GM12878 (cell line): ENCODE measurements around the gene OPN4. TPM values are rescaled to one million over a fixed set of nuclear protein-coding genes. Genes with fewer than 3 reads are reported as not detected.

Experiments
- ATAC-seq: fragments of 200-7000 bp; cut with Tn5 transposase; 3 replicates; pipeline ENCODE4 v1.9.1; 2020; ENCODE audit warnings: mild to moderate bottlenecking, moderate library complexity
- BruUV-seq: library from RNA; stranded (reverse); fragments of 400-500 nt; replicated peaks from 2 replicates; lab custom pipeline; 2021; lab: Mats Ljungman, UMichigan
- CTCF ChIA-PET: fragments of 300-600 bp; sonication (Branson Sonifier 250); formaldehyde crosslinking; extraction: SDS; loops from one replicate; lab custom pipeline; 2021; ENCODE audit warnings: inconsistent platforms; lab: Yijun Ruan, JAX
- POLR2A ChIA-PET: fragments of 350-600 bp; formaldehyde crosslinking; extraction: SDS; loops from one replicate; lab custom pipeline; 2021; ENCODE audit warnings: inconsistent platforms; lab: Charles Lee
- RAD21 ChIA-PET: fragments of 300-600 bp; sonication (Branson Sonifier 250); formaldehyde crosslinking; loops from one replicate; lab custom pipeline; 2023; ENCODE audit warnings: antibody characterized with exemption; ENCODE audit not compliant: unreplicated experiment; lab: Charles Lee
- SMC1A ChIA-PET: fragments of 300-600 bp; sonication (Branson Sonifier 250); formaldehyde crosslinking; loops from one replicate; lab custom pipeline; 2023; ENCODE audit not compliant: unreplicated experiment, uncharacterized antibody; lab: Charles Lee
- DNase-seq: peaks from one replicate; pipeline ENCODE4 v3.0.0-alpha.2; 2011; ENCODE audit warnings: low read depth, low spot score
- FAIRE-seq: peaks from 3 replicates; lab custom pipeline; 2011; peaks lifted over from hg19 to GRCh38; lab: Jason Lieb, UNC
- H2AFZ ChIP-seq: 2 replicates; pipeline ENCODE4 v1.6.0; 2011; ENCODE audit warnings: low read depth, low read length, control low read depth; ENCODE audit not compliant: control insufficient read depth
- H3K27ac ChIP-seq: 2 replicates; pipeline ENCODE4 v1.5.1; 2011; ENCODE audit warnings: control low read depth; ENCODE audit not compliant: control insufficient read depth, insufficient read depth
- H3K27me3 ChIP-seq, 2 experiments: replicated peaks in 1 of 2; 2 replicates each; pipeline versions ENCODE4 v1.6.0 to v1.6.1; 2011; ENCODE audit warnings: low read length in 1 of 2; ENCODE audit not compliant: control insufficient read depth in 2 of 2, insufficient read depth in 2 of 2
- H3K36me3 ChIP-seq, 2 experiments: 2 replicates each; pipeline ENCODE4 v1.5.1; 2011; ENCODE audit warnings: low read length in 1 of 2; ENCODE audit not compliant: control insufficient read depth in 2 of 2, insufficient read depth in 2 of 2
- H3K4me1 ChIP-seq: 2 replicates; pipeline ENCODE4 v1.6.1; 2011; ENCODE audit warnings: mild to moderate bottlenecking, low read length, moderate library complexity, mixed read lengths; ENCODE audit not compliant: control insufficient read depth, insufficient read depth
- H3K4me2 ChIP-seq: 2 replicates; pipeline ENCODE4 v1.6.0; 2011; ENCODE audit warnings: control low read depth; ENCODE audit not compliant: control insufficient read depth, insufficient read depth
- H3K4me3 ChIP-seq: fragments of 200-600 bp; sonication (generic); 2 replicates; pipeline ENCODE4 v1.5.1; 2016
- H3K79me2 ChIP-seq: 2 replicates; pipeline ENCODE4 v1.6.0; 2011; ENCODE audit warnings: low read length; ENCODE audit not compliant: control insufficient read depth, insufficient read depth
- H3K9ac ChIP-seq: 2 replicates; pipeline ENCODE4 v1.8.0; 2011; ENCODE audit warnings: low read length, control low read depth, mixed read lengths; ENCODE audit not compliant: control insufficient read depth, insufficient read depth
- H3K9me3 ChIP-seq: replicated peaks from 3 replicates; pipeline ENCODE4 v1.5.1; 2011; ENCODE audit warnings: mild to moderate bottlenecking, low read length; ENCODE audit not compliant: control insufficient read depth, insufficient read depth
- H4K20me1 ChIP-seq: 2 replicates; pipeline ENCODE4 v1.6.0; 2011; ENCODE audit not compliant: control insufficient read depth, insufficient read depth
- ASH2L ChIP-seq: fragments of 300-600, 200-600 bp; sonication (generic); IDR thresholded peaks from 2 replicates; pipeline ENCODE4 v1.6.1; 2017; ENCODE audit warnings: low read depth, mild to moderate bottlenecking, borderline replicate concordance
- ATF7 ChIP-seq: fragments of 450-650 bp; IDR thresholded peaks from 2 replicates; pipeline ENCODE4 v1.6.1; 2016; ENCODE audit warnings: low read depth, mild to moderate bottlenecking
- E2F8 ChIP-seq: fragments of 450-650 bp; IDR thresholded peaks from 2 replicates; pipeline ENCODE4 v1.6.1; 2018; ENCODE audit warnings: mild to moderate bottlenecking, low read depth, moderate library complexity; ENCODE audit not compliant: partially characterized antibody
- EGR1 ChIP-seq, 2 experiments: IDR thresholded peaks; 1 replicate in 1 of 2; 2 replicates in 1 of 2; pipeline ENCODE4 v1.6.1; 2011 to 2012; ENCODE audit warnings: low read depth in 2 of 2, low read length in 2 of 2, borderline replicate concordance in 1 of 2, mild to moderate bottlenecking in 1 of 2, moderate library complexity in 1 of 2
- HDGF ChIP-seq: fragments of 450-650 bp; IDR thresholded peaks from 2 replicates; pipeline ENCODE4 v1.6.1; 2016; ENCODE audit warnings: antibody characterized with exemption
- LARP7 ChIP-seq: fragments of 450-650 bp; IDR thresholded peaks from 2 replicates; pipeline ENCODE4 v1.6.1; 2017; ENCODE audit warnings: mild to moderate bottlenecking
- MXI1 ChIP-seq: fragments of 150-350 bp; IDR thresholded peaks from 2 replicates; pipeline ENCODE4 v1.6.1; 2011; ENCODE audit warnings: low read depth, mild to moderate bottlenecking, inconsistent platforms, low read length, improper control_type of control experiment
- MYB ChIP-seq: fragments of 150-350 bp; IDR thresholded peaks from 2 replicates; pipeline ENCODE4 v1.6.1; 2014; ENCODE audit warnings: mild to moderate bottlenecking, low read depth, low read length, borderline replicate concordance
- NFYA ChIP-seq: IDR thresholded peaks from 2 replicates; pipeline ENCODE4 v1.6.1; 2011; ENCODE audit warnings: low read depth, mild to moderate bottlenecking, low read length, improper control_type of control experiment, borderline replicate concordance
- POLR2AphosphoS2 ChIP-seq: IDR thresholded peaks from 2 replicates; pipeline ENCODE4 v1.6.1; 2011; ENCODE audit warnings: low read depth, mild to moderate bottlenecking, low read length, improper control_type of control experiment, moderate library complexity
- RFX5 ChIP-seq: IDR thresholded peaks from 2 replicates; pipeline ENCODE4 v1.6.1; 2011; ENCODE audit warnings: low read depth, low read length, improper control_type of control experiment
- SMAD5 ChIP-seq: IDR thresholded peaks from 2 replicates; pipeline ENCODE4 v1.6.1; 2016; ENCODE audit warnings: antibody characterized with exemption, low read depth
- TCF3 ChIP-seq: IDR thresholded peaks from 2 replicates; pipeline ENCODE4 v1.6.1; 2012; ENCODE audit warnings: low read depth, mild to moderate bottlenecking, low read length, borderline replicate concordance; ENCODE audit not compliant: insufficient read depth
- YY1 ChIP-seq: IDR thresholded peaks from 2 replicates; pipeline ENCODE4 v1.6.1; 2011; ENCODE audit warnings: low read depth, mild to moderate bottlenecking, low read length
- ZNF207 ChIP-seq: fragments of 450-650 bp; IDR thresholded peaks from 2 replicates; pipeline ENCODE4 v1.6.1; 2014; ENCODE audit warnings: antibody characterized with exemption, mild to moderate bottlenecking, borderline replicate concordance
- ZNF24 ChIP-seq: fragments of 450-650 bp; IDR thresholded peaks from 2 replicates; pipeline ENCODE4 v1.6.1; 2017; ENCODE audit warnings: antibody characterized with exemption, mild to moderate bottlenecking
- ZNF622 ChIP-seq: fragments of 450-650 bp; IDR thresholded peaks from 2 replicates; pipeline ENCODE4 v1.6.1; 2017; ENCODE audit warnings: mild to moderate bottlenecking, inconsistent platforms
- in situ Hi-C: fragments of 300-500 bp; cut with MboI; formaldehyde crosslinking; loops from 9 replicates; pipeline ENCODE4 v1.14.3; 2018; ENCODE audit warnings: mixed read lengths
- intact Hi-C: fragments of 100-400 bp; cut with micrococcal nuclease; formaldehyde crosslinking; loops from one replicate; pipeline ENCODE4 v1.14.2; 2022; ENCODE audit not compliant: unreplicated experiment
- polyA plus RNA-seq, 11 experiments: library from polyadenylated mRNA; depleted of rRNA in 4 of 11; unstranded in 6 of 11; stranded (reverse) in 5 of 11; fragments of >200 nt; fragmentation: Nextera tagmentation in 4 of 11; fragmentation: Illumina TruSeq in 1 of 11; extraction: Ambion mirVana in 4 of 11; extraction: Trizol in 1 of 11; gene quantifications; 1 replicate in 1 of 11; 2 replicates in 10 of 11; pipeline versions ENCODE4 v1.2.1 to v1.2.3, GENCODE V29; 2011 to 2016; ENCODE audit warnings: inconsistent platforms in 2 of 11, missing spikeins in 2 of 11, low read depth in 1 of 11
- total RNA-seq, 4 experiments: library from RNA; depleted of rRNA in 3 of 4; stranded (reverse); fragments of >200 nt in 3 of 4; fragmentation: Illumina TruSeq in 1 of 4; extraction: Trizol in 1 of 4; gene quantifications; 2 replicates each; pipeline versions ENCODE4 v1.2.1 to v1.2.3, GENCODE V29; 2013 to 2021
- TF ChIP-seq, protein P1 (sequence below): fragments of 450-650 bp; IDR thresholded peaks from 2 replicates; pipeline ENCODE4 v1.6.1; 2017; ENCODE audit warnings: antibody characterized with exemption, mild to moderate bottlenecking, moderate library complexity

The OPN4 gene
- total and polyA plus RNA-seq, 10 of the 15 experiments (the other 5 are each of a cell fraction or from before 2014, with no cell fraction given) = not detected

DNA sequence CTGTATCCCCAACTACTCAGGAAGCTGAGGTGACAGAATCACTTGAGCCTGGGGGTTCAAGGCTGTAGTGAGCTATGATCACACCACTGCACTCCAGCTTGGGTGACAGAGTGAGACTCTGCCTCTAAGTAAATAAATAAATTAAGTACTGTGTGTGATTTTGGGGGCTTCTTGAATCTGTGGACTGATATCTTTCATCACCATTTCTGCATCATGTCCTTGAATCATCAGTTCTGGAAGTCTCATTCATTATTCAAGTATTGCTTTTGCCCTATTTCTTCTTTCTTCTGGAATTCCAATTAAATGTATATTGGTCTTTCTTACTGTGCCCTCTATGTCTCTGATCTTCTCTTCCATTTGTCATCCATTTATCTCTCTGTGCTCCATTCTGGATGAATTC lies 46.7 kb upstream of the OPN4 start:
- Histone ChIP-seq H3K9me3 (no peaks in the 10 kb centered on the region; the same call in 2 of the 3 replicates), H3K4me3 (no peak overlapping the region), H3K79me2 (no peaks in the 10 kb centered on the region), H4K20me1 (no peaks in the 10 kb centered on the region), H3K4me1 (no peaks in the 10 kb centered on the region), H3K27ac (no peak overlapping the region), H3K27me3 (no peaks in the 10 kb centered on the region), H2AFZ (no peak overlapping the region), H3K9ac (no peak overlapping the region), H3K4me2 (no peak overlapping the region), H3K36me3 (no peaks in the 10 kb centered on the region)
- intact Hi-C loops = no loop called here
- ATAC-seq = no peak
- CTCF ChIA-PET = interaction anchor here (0.7 kb wide), 1 partner anchor 85 kb away, joined by 6 read pairs; no protein-coding TSS in a partner anchor
- POLR2A ChIA-PET = interaction anchor here (0.7 kb wide), 1 partner anchor 423 kb away, joined by 3 read pairs; no protein-coding TSS in a partner anchor
- SMC1A ChIA-PET = interaction anchor here (0.7 kb wide), 1 partner anchor 249 kb away, joined by 3 read pairs; no protein-coding TSS in a partner anchor
- FAIRE-seq = no peak
- in situ Hi-C loops = no loop called here
- RAD21 ChIA-PET = interaction anchor here (0.5 kb wide), 1 partner anchor 134 kb away, joined by 3 read pairs; no protein-coding TSS in a partner anchor
- no TSS peak for BruUV-seq
- no peak for DNase-seq
- no peak for TF ChIP-seq MXI1
- TF ChIP-seq YY1 = no peak
- TF ChIP-seq, protein P1, sequence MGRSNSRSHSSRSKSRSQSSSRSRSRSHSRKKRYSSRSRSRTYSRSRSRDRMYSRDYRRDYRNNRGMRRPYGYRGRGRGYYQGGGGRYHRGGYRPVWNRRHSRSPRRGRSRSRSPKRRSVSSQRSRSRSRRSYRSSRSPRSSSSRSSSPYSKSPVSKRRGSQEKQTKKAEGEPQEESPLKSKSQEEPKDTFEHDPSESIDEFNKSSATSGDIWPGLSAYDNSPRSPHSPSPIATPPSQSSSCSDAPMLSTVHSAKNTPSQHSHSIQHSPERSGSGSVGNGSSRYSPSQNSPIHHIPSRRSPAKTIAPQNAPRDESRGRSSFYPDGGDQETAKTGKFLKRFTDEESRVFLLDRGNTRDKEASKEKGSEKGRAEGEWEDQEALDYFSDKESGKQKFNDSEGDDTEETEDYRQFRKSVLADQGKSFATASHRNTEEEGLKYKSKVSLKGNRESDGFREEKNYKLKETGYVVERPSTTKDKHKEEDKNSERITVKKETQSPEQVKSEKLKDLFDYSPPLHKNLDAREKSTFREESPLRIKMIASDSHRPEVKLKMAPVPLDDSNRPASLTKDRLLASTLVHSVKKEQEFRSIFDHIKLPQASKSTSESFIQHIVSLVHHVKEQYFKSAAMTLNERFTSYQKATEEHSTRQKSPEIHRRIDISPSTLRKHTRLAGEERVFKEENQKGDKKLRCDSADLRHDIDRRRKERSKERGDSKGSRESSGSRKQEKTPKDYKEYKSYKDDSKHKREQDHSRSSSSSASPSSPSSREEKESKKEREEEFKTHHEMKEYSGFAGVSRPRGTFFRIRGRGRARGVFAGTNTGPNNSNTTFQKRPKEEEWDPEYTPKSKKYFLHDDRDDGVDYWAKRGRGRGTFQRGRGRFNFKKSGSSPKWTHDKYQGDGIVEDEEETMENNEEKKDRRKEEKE = no peak
- TF ChIP-seq POLR2AphosphoS2 = no peak
- TF ChIP-seq HDGF = no peak
- TF ChIP-seq ZNF207 = no peak
- TF ChIP-seq ZNF622 = no peak
- no peak for TF ChIP-seq RFX5
- TF ChIP-seq E2F8 = no peak
- no peak for TF ChIP-seq ASH2L
- no peak for TF ChIP-seq SMAD5
- no peak for TF ChIP-seq NFYA
- TF ChIP-seq TCF3 = no peak
- TF ChIP-seq ZNF24 = no peak
- TF ChIP-seq MYB = no peak
- TF ChIP-seq LARP7 = no peak
- TF ChIP-seq EGR1 (IDR thresholded peaks at IDR 0.05; ENCODE audit: borderline replicate concordance in 1 of 2, low read depth in 2 of 2, low read length in 2 of 2) = no peak
- no peak for TF ChIP-seq ATF7
